NCI-H345 (cell line): ENCODE results near the gene ELAPOR2.
A peak's percentile ranks its signal among the peaks of the same experiment; 100 is the strongest.
"Not testable (repeated sequence)": the region's sequence is repeated elsewhere in the genome, so short reads cannot be mapped to it uniquely, and the experiment has no call there.

Experiments
- DNase-seq: peaks from one replicate; lab custom pipeline; 2025; lab: John Stamatoyannopoulos, UW

Gene ELAPOR2, protein sequence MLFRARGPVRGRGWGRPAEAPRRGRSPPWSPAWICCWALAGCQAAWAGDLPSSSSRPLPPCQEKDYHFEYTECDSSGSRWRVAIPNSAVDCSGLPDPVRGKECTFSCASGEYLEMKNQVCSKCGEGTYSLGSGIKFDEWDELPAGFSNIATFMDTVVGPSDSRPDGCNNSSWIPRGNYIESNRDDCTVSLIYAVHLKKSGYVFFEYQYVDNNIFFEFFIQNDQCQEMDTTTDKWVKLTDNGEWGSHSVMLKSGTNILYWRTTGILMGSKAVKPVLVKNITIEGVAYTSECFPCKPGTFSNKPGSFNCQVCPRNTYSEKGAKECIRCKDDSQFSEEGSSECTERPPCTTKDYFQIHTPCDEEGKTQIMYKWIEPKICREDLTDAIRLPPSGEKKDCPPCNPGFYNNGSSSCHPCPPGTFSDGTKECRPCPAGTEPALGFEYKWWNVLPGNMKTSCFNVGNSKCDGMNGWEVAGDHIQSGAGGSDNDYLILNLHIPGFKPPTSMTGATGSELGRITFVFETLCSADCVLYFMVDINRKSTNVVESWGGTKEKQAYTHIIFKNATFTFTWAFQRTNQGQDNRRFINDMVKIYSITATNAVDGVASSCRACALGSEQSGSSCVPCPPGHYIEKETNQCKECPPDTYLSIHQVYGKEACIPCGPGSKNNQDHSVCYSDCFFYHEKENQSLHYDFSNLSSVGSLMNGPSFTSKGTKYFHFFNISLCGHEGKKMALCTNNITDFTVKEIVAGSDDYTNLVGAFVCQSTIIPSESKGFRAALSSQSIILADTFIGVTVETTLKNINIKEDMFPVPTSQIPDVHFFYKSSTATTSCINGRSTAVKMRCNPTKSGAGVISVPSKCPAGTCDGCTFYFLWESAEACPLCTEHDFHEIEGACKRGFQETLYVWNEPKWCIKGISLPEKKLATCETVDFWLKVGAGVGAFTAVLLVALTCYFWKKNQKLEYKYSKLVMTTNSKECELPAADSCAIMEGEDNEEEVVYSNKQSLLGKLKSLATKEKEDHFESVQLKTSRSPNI

DNA sequence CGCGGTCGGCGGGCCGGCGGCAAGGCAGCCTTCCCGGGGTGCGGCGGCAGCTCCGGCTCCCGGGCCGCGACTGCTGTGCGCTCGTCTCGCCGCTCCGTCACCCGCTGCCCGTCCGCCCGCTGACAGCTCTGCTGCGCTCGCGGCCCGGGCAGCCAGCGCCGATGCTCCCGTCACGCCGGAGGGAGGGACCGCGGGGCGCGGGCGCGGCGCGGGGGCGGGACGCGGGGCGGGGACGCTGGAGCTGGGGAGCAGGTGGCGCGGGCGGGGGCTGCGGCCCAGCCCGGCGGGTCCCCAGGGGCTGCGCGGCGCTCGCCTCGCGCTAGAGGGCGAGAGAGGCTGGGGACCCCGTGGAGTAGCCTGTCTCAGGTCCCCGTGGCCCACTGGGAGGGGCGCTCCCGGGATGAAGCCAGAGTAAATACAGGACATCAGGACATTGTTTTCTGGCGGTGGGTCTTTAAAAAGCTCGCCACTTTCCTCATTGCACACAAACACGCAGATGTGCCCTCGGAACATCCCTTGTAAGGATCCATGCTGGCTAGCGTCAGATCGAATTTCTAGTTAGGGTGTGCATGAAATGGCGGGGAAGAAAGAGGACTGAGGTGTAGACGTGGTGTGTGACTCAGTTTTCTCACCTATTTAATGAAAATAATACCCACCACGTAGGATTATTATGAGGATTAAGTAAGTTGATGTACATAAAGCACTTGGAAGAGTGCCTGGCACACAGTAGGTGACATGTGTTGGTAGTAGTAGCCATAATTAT lies at the start of gene ELAPOR2:
Gene ELAPOR2 (minus strand): TSS at position 130 of the 763 bp plus-strand sequence. CDS start 141 bp downstream, outside the sequence.
- peak; percentile 94 for DNase-seq

DNA sequence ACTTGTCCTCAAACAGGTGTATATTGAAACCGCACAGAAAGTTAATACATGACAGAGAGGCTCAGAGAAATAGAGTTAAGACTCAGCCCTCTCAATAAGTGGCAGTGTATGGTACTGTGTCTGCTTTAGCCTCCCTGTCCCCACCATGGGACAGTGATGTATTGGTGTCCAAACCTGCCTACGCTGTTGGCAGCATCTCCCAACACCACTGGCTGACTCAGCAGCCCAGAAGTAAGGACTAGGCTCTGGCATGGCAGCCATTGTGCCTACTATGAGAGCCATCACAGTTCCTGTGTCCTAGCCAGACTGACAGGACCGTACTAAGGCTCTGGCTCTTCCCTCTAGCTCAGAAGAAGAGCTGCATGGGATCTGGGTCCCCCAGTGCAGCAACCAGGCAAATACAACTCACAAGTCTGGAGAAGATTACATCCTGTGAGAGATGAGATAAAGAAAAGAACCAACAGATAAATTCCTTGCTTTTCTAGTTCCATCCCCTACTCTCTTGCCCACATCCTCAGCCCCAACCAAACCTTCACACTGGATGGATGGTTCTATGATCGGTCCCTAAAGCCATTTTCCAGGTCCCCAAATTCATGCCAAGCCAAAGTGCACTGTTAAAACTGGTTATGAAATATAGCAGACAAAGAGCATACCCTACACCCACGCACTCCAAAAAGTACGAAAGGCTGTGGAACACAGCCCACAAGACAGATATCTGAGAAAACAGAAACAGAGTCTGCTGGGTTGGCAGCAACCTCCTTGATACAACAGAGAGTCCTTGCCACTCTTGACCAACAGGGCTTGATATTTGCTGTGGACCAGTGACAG lies 48.7 kb upstream of the ELAPOR2 start:
- no peak for DNase-seq

DNA sequence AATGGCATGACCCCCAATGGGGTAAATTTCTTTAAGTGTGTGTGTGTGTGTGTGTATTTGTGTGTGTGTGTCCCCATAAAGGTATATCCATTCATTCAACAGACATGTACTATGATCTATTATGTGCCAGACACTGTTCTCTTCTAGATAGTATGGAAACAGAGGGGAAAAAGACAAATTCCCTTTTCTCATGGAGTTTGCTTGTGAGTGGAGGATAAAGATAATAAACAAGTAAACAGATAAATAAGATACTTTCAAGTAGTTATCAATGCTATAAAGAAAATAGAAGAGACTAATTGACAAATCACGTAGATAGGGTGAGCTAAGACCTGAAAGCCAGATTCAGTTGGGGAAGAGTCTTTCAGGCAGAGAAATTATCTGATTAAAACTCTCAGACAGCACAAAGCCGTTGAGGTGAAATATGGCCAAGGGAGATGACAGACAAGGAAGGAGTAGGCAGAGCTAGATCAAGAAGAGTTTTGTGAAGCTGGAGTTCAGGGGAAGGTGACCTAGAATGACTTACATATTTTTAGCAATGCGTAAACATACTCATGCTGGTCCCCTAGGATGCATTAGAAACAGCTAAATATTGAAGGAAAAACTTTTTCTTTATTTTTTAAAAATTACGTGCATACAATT lies 47.6 kb upstream of the ELAPOR2 start:
- no peak for DNase-seq

DNA sequence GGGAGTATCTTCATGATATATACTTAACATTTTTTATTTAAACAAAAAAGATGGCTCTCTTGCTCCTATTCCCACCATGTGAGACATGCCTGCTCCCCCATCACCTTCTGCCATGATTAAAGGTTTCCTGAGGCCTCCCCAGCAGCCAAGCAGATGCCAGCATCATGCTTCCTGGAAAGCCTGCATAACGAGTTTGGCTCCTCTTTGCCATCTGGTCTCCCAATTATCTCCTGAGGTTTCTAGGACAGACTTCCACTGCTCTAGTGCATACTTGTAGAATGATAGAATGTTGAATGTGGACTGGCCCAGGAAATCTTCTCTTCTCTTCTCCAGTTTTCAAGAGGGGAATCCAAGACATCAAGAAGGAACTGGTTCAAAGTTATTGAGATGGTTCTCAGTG lies 45.9 kb upstream of the ELAPOR2 start:
- no peak for DNase-seq

DNA sequence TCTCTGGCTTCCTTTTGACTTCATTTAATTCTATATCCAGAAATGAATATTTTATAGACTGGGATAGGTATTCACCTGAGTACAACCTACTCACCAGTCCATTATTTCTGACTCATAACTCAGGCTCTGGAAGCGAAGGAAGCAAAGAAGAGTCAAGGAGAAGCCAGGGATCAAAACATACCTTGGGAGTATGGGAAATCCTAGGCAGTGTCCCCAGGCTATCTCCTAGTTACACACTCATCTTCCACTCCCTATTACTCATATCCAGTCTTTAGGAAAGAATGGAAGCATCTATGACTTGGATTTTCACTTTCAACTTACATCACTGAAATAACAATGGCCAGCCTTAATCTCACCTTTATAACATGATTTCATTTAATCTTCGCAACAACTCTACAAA lies 40.9 kb upstream of the ELAPOR2 start:
- DNase-seq = no peak

DNA sequence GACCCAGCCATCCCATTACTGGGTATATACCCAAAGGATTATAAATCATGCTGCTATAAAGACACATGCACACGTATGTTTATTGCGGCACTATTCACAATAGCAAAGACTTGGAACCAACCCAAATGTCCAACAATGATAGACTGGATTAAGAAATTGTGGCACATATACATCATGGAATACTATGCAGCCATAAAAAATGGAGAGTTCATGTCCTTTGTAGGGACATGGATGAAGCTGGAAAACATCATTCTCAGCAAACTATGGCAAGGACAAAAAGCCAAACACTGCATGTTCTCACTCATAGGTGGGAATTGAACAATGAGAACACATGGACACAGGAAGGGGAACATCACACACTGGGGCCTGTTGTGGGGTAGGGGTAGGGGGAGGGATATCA lies 37.9 kb upstream of the ELAPOR2 start:
- DNase-seq = not testable (repeated sequence)

DNA sequence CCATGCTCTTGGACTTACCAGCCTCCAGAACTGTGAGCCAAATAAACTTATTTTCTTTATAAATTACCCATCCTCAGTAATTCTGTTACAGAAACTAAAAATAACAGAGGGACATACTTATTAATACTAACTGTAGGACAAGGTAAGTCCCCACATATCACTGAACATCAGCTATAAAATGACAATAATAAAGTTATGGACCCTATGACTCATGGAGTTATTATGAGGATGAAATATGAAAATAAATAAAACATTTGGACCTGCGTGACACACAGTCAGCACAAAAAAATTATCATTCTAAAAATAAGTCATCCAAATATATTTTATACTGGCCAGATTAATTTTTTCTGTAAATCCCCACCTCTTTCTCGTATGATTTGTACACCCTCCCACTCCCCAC lies 34.9 kb upstream of the ELAPOR2 start:
- no peak for DNase-seq

DNA sequence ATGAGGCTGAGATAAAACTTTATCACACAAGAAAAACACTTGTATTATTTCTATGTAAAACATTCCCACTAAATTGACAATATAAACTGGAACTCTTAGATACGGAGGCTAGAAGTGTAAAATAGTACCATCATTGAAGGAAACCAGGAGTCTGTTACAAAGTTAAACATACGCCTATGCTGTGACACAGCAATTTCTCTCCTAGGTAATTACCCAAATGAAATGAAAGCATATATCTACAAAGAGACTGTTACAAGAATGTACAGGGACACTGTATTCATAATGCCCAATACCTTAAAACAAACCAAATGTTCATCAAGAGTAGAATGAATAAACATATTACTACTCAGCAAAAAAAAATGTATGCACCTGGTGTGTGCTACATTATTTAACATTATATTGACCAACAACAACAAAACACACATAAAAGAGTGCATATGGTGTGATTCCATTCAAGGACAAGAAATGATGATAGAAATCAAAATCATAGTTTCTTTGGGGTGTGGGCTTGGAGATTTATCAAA lies 33.2 kb upstream of the ELAPOR2 start:
- DNase-seq = no peak

DNA sequence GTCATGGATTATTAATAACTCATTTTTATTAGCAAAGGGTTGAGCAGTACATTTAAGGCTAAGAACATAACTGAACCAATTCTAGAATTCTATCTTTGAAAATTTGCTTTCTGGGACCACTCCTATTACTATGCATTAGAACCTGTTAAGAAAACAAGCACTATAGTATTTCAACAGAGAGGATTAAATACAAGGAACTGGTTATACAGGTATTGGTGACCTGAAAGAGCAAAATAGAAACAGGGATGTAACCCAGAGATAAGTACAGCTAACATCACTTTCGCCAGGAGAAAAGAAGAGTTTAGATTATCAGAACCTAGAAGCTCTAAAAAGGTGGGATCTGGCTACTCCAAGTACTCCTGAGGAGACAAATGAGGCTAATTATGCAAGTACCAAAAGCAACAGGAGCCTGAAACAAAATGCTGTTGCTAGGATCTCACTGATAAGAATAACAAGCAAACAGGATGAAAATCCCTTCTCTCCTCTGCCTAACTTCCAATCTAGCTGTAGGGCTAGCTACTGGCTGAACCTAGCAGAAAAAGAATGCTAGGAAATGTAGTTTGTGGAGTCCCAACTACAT lies 32.1 kb upstream of the ELAPOR2 start:
- no peak for DNase-seq

DNA sequence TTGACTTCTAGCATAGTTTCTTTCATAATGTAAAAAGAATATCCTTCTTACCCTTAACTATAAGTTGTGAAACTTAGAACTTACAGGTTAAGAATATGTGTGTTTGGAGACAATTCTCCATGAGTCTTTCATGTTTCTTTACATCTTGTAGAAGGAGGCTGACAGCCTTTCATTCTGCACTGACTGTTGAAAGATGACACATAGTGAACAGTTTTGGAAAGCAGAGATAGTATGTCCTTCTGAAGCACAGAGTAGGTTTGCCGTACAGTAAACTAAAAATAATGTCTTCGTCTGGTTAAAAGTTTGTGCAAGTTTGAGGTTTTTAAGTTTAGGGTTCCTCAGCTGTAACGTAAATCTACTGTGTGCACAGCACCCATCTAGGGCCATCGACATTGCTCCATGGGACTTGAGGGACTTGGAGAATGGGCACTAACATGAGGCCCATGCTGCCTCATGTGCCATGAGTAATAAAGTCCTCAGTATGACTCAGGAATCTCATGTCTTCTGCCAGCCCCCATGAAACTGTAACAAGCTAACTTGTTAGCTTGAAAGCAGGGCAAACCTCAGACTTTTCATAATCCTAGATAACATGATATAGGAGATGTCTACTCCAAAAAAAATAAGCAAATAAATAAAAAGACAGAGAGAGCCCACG lies 24.5 kb upstream of the ELAPOR2 start:
- no peak for DNase-seq

DNA sequence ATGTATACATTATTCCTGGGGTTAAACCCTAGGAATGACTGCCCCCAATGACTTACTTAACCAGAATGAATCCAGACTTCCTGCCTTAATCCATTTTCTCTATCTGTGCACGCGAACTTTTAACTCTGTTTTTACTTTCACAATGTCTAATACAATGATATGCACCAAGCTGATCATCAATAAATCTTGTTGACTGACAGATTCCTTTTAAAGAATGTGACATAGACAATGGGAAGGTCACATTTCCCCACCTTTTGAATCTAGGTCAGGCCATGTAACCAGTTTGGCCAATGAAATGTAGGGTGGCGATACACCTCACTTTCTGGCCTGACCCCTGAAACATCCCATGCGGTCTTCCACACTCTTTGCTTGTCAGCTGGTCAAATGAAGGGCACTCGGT lies 23.2 kb upstream of the ELAPOR2 start:
- no peak for DNase-seq

DNA sequence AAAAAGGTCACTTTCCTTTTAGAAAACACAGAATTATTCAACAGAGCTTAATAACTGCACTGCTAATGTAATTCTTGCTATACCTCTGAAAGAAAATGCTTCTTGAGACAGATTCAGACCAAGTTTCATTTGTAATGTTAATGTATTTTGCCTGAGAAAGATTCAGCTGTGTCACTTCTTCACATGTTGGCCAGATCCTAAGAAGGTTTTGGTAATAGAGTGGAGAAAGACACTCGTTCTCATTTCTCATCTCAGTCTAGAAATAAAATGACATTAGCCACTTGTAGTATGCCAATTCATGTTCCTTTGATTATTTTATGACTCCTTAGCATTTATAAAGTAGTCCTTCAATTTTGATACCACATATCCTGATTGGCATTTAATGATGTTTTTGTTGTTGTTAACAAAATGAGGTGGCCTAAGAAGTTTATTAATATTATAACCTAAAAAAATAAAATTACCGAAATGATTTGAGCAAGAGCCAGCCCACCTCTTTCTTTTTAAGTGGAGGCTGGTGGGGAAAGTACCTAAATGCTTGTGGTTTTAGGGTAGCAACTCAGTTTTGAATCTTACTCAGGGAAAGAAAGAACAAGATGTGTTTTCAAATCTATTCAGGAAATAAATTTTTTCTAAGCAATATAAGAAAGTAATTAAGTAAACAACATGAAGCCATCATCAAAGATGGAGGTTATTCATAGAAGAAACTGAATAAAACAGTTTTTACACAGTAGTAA lies 16.4 kb upstream of the ELAPOR2 start:
- no peak for DNase-seq

DNA sequence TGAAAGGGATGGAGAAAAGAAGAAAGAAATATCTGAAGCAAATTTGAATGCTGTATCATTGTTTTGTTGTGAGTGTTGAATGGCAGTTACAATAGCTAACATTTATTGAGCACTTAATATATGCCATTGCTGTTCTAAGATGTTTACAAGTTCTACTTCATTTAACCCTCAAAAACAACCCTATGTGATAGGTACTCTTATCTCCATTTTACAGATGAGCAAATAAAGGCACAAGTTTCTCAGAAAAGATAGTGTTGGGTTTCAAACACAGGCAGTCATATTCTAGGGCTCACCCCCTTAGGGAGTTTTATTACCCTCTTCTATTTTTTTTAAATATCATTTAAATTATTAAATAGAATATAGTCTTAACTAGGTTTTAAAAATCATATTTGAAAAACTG lies 8.3 kb upstream of the ELAPOR2 start:
- DNase-seq = no peak

DNA sequence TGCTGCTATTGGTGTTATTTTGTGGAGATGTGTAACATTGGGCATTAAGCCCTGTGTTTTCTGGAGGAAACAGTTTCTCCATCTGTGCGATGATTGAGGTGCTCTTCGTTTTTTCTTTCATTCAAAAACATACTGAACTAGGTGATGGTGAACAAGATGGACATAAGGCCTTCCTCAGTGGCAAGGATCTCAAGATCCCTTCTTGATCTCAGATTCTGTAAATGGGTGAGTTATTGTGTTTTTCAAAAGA lies 759 bp upstream of the ELAPOR2 start:
- DNase-seq = no peak

DNA sequence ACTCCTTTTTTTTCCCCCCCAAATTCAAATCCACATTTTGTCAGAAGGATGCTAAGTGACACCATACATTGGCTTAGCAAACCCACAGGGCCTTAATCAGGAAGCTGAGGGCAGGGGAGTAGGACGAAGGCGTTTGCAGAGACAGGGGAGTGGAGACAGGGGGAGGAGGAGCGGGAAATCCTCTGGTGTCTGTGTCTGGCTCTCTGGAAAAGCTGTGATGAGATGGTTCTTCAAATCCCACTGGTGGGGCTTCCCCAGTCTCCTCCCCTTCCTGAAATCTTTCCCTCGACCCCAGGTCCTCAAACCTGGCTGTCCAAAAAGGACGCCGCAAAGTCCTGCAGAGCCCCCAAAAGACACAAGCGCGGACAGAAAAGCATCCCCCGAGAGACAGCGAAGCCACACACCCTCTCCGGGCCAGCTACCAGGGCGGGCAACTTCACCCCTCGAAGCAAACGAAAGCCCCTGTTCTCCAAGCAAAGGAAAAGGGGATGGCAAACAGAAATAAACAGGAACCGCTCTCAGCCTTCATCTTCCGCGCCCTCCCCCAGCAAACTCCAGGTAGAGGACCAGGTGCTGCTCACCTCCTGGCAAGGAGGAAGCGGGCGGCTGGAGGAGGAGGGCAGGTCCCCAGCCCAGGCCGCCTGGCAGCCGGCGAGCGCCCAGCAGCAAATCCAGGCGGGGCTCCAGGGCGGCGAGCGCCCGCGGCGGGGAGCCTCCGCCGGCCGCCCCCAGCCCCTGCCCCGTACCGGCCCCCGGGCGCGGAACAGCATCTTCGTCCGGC lies 520 bp downstream of the ELAPOR2 start:
- DNase-seq = peak; percentile 24

DNA sequence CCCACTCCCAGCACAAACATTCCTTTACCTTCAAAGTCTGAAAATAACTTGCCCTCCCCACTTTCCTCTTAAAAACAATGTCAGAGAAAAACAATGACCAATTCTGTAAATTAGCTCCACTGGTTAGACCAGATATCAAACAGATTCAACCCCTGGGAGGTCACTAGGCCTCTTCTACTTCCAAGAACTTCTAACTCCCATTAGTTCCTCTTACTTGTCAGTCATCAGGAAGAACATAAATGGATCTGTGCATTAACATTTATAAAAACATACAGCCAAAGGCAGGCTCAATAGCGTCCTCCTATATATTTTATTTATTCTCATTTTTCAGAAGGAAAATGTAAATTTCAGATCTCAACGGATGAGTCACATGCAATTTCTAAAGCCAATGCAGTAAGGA lies 2.2 kb downstream of the ELAPOR2 start:
- no peak for DNase-seq

DNA sequence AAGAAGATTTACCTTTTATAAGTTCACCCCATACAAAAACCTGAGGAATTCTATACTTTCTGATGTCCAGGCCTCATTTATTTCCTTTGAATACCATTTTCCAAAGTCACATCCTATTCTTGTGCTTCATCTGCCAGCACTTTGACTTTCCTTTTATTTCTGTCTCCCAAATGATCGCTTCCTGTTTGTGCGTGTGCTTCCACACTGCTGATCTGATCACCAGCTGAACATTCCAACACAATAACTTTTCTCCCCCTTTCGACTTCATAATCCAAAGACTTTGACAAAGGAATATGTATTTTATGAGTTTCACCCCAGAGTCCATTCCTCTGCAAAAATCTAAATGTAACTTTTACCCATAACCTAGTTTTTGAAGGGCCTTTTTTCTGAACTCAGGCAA lies 3.1 kb downstream of the ELAPOR2 start:
- DNase-seq = no peak

DNA sequence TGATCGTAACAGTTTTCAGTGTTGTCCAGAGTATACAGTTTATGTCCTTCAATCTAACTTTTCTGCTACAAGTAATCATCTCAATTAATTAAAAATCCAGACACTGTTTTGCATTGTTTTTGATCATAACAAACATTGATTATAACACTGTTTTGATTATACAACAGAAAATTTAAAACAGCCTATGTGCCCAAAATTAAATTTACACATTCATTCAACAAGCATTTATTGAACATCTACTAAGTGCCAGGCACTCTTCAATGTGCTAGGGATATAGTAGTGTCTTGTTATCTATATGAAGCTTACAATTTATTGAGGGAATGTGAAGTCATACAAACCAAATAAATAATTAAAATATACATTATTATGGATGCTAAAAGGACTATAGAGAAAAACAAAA lies 10.6 kb downstream of the ELAPOR2 start:
- DNase-seq = no peak
